ENCODE data around the gene RSPH9.

RSPH9 gene

GRCh38 chr6:43644940-43645612 is at the start of gene RSPH9:
TSS of gene RSPH9 (plus strand) at chr6:43645036. CDS start at chr6:43645099, 63 bp downstream.
- DNase-seq, result peak; percentile 32

DNA sequence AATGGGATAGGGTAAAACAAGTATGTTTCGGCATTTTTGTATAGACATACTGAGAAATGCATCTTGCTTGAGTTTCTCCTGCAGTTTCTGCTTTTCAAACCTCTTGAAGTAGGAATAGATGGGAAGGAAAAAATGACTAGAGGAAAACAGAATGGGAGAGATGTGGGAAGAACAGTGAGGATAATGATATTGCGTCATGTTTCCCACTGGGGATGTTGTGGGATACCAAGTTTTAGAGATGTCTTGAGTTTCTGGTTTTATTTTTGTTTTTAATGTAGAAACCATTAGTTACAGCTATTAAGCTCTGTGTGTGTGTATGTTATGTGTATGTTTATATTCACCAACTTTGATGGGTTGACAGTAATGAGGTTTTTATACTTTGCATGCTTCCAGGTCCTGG is 44.2 kb upstream of the RSPH9 start:
- DNase-seq, result no peak

DNA sequence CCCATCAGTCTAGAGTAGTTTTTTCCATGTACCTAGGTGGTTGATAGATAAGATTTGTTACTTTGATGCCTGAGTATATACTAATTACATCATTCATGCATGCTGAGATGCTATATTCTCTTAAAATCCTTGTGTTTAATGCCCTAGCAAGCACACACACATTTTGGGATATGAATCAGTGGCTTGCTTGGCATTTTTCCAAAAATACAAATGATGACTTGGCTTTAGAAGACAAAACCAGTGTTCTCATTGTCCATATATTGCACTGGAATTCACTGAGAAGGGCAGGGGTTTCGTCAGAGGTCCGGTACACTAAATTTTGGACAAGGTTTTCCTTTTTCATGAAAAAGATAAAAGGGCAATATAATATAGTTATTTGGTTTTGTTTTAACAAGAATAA is 40.7 kb upstream of the RSPH9 start:
- peak; percentile 88 for DNase-seq

GRCh38 chr6:43606019-43606418 is 38.8 kb upstream of the RSPH9 start:
- no peak for DNase-seq

DNA sequence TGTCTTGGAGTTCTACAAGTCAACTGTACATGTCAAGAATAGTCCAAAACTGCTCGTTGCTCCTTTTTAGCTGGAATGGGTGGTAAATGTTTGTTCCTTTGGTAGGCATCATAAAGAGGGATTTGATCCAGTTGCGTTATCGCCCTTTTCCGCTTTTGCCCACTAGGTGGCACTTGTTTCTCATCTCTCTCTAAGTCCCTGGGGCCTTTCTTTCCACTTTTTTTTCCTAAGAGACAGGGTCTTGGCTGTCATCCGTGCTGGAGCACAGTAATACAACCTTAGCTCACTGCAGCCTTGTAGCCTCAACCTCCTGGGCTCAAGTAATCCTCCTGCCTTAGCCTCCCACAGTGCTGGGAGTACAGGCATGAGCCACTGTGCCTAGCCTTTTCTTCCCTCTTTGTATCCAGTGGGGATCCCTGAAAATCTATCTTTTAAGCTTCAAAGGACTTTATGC is 36.5 kb upstream of the RSPH9 start:
- peak; percentile 59 for DNase-seq

DNA sequence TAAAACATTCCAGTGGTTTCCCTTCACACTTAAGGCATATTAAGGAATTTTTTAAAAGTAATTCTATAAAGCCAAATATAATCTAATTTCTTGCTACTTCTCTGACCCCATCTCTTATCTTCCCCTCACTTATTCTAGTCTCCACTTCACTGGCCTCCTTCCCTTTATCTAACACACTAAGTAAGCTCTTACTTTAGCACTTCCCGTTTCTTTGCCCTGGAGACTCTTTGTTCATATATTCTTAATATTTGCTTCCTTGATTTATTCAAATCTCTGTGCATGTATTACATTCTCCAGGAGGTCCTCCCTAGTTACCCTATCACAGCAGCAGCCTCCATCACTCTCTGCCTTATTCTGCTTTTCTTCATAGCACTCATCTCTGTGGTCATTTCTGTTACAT is 36.0 kb upstream of the RSPH9 start:
- no peak for DNase-seq

DNA sequence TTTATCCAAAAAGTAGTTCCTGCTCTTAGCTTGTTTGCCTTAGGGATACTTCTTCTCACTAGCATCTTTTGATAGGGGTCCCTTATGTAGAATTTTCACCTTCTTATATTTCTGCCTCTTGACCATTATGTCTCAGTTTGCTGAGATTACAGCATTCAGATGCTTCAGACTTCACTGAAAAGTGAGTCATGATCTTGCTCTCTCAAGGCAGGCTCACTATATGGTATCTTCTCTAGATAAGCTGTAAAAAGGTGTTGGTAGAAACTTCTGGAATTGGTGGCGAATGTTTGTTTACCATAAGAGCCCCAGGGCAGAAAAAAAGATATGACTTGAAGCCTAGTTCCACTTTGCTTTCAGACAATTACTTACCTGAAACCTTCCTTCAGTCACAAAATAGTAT is 35.4 kb upstream of the RSPH9 start:
- DNase-seq, result no peak

DNA sequence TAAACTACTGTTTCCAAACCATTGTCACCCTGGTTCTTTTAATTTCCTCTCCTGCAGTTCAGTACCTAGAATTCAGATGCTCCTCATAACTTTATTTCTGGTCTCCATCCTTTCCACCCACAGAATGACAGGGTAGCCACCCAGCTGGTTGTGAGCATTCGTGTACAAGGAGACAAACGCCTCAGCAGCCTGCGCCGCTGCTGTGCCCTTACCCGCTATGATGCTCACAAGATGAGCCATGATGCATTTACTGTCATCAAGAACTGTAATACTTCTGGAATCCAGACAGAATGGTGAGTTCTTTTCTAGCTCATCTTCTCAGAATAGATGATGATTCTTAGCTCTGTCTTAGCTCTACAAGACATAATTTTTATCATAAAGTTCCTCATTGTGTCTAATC is 34.4 kb upstream of the RSPH9 start:
- no peak for DNase-seq

GRCh38 chr6:43613721-43614395 is 31.0 kb upstream of the RSPH9 start:
- DNase-seq, result no peak

DNA sequence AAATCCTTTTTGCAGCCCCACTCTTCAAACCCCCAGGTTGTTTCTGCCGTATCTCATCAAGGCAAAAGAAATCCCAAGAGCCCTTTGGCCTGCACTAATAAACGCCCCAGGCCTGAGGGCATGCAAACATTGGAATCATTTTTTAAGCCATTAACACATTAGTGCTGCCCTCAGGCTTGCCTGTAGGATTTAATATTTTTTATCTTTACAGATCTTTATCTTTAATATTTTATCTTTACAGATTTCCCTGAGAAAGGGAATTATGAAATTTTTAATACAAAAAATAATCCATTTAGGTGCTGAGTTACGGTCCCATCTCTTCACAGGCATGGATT is 30.5 kb upstream of the RSPH9 start:
- no peak for DNase-seq

GRCh38 chr6:43616725-43617472 is 27.9 kb upstream of the RSPH9 start:
- no peak for DNase-seq

DNA sequence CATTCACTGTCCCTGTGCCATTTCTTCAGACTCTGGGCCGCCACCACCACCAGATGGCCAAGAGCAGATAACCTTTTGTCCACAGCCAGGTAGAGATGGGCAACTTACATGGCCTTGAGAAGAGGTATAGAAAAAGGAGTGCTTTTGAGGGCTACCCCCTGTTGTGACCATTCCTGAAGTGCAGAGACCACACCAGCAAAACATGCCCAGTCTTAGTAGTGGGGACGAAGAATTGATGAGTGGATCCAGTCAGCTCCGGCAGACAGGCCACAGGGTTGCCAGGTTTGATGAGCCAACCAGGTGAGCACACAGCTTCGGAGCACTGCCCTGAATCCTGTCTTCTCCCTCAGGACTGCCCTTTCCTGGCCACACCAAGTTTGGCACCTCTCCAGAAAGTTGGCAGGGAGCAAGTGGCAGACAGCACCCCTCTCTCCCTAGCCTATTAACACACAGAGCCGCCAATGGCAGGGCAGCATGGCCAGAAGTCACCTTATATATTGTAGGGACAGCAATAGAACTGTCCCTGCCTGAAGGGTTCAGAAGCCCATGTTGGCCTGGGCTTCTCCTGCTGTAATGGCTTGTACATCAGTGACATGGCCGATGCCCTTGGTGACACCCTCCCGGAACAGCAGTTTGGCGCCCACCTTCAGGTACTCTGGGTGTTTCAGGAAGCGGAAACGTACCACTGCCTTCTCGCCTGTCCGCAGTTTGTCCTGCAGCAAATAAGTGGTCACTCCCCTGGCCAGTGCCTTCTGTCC is 23.6 kb upstream of the RSPH9 start:
- no peak for DNase-seq

- no peak for DNase-seq
Measured at GRCh38 chr6:43621836-43622180, 23.0 kb upstream of the RSPH9 start.

DNA sequence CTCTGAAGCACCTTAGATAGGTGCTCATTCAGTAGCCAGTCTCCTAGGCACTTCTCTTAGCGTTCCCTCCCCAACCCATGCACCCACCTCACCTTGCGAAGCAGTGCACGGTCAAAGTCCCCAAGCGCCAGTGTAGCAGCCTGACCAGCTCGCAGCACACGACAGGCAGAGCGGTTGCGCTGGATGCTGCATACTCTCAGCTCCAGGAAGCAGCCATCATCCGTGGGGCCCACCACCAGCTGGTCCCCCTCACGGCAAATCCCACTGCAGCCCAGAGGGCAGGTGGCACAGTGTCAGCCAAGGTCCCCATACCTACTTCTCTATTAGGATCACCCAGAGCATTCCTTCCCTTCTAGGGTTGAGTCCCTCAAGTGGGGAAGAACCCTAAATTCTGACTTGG is 22.3 kb upstream of the RSPH9 start:
- DNase-seq, result no peak

- DNase-seq, result no peak
Measured at GRCh38 chr6:43623880-43624785, 20.7 kb upstream of the RSPH9 start.

DNA sequence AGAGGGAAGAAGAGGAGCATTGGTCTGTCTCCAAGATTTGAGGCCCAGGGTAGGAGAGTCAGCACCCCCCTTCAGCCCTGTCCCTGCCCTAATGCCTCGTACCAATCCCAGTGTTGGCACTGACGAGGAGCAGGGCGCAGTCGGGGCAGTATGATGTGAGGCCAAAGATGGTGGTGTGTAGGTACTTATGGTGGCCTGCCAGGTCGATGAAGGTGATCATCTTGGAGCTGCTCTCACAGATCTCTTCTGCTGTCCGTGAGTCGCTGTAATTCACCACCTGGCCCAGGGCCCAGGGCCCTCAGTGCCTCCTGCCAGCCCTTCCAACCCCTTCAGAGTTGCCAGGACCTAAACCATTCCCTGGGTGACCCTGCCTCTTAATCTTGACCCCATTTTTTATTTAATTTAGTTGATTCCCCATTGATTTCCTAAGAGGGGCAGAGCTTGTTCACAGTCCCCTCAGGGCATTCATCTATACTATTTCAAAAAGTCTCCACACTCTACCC is 20.0 kb upstream of the RSPH9 start:
- no peak for DNase-seq

DNA sequence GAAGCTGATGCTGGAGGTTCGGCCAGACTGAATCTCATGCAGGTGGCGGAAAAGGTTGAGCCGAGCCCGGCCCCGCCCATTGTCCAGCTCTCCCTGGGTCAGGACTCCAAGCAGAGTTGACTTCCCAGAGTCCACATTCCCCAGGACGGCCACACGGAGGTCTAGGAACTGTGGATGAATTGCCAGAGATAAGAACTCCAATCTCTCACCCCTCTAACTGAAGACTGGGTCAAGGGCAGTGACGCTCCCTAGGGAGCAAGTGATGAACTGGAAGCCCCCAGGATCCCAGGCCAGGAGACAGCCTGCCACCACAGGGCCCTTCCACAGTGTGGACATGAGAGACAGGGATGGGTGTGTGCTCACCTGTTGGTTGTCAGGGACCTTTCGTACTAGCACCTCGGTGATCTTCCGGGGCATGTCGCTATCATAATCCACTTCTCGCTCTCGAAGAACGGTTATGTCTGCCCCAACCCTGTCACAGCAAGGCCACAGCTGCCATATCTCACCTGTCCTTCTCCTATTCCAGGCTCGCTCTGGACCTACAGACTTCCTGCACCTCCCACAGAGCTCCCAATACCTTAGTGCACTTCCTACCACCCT is 19.3 kb upstream of the RSPH9 start:
- DNase-seq, result no peak

- DNase-seq, result peak; percentile 95
Measured at GRCh38 chr6:43627008-43627825, 17.6 kb upstream of the RSPH9 start.

GRCh38 chr6:43628393-43629103 is 16.3 kb upstream of the RSPH9 start:
- DNase-seq, result peak; percentile 23

- DNase-seq, result peak; percentile 99
Measured at GRCh38 chr6:43629104-43629504, 15.7 kb upstream of the RSPH9 start, which contains the start of gene GTPBP2. TSS of gene GTPBP2 (minus strand) at chr6:43629264. CDS start at chr6:43629162, 102 bp downstream.

Measured in HCEC 1CT (cell line).